Activated CD4-positive, alpha-beta T cell treated with anti-CD3 and anti-CD28 coated beads for 36 hours (primary cell): ENCODE data around the gene EXOSC2. TPM values are rescaled to one million over a fixed set of nuclear protein-coding genes. Genes with fewer than 3 reads are reported as not detected.
A peak's percentile ranks its signal among the peaks of the same experiment; 100 is the strongest.

Source experiments
- ATAC-seq: fragments of 200-7000 bp; cut with Tn5 transposase; one replicate; pipeline ENCODE4 v1.10.0; 2021; ENCODE audit warnings: mild to moderate bottlenecking, moderate library complexity
- CTCF ChIA-PET: fragments of 350-600 bp; sonication (Branson Sonifier 250); formaldehyde crosslinking; loops from one replicate; lab custom pipeline; 2021; ENCODE audit warnings: antibody characterized with exemption; lab: Charles Lee
- POLR2A ChIA-PET: fragments of 350-600 bp; sonication (Branson Sonifier 250); formaldehyde crosslinking; loops from one replicate; lab custom pipeline; 2021; ENCODE audit warnings: antibody characterized with exemption, inconsistent platforms; lab: Charles Lee
- DNase-seq: peaks from one replicate; pipeline ENCODE4 v3.0.0-alpha.2; 2020
- H3K27ac Mint-ChIP-seq: one replicate; pipeline ENCODE4 v1.8.0; 2021; ENCODE audit warnings: mixed read lengths
- H3K27me3 Mint-ChIP-seq: one replicate; pipeline ENCODE4 v1.8.0; 2021; ENCODE audit warnings: mixed read lengths
- H3K36me3 Mint-ChIP-seq: one replicate; pipeline ENCODE4 v1.8.0; 2021; ENCODE audit warnings: low read depth, mixed read lengths
- H3K4me1 Mint-ChIP-seq: one replicate; pipeline ENCODE4 v1.8.0; 2021; ENCODE audit warnings: mixed read lengths
- H3K4me3 Mint-ChIP-seq: one replicate; pipeline ENCODE4 v1.8.0; 2021; ENCODE audit warnings: mild to moderate bottlenecking, moderate library complexity, mixed read lengths
- H3K9me3 Mint-ChIP-seq: one replicate; pipeline ENCODE4 v1.8.0; 2021; ENCODE audit warnings: low read depth, mixed read lengths
- intact Hi-C, 2 experiments: fragments of 100-400 bp; cut with DNase I in 1 of 2; cut with micrococcal nuclease in 1 of 2; formaldehyde crosslinking; loops; one replicate each; pipeline versions ENCODE4 v1.14.2 to v1.15.1; 2022 to 2024; cut with DNase I, micrococcal nuclease
- total RNA-seq, 2 experiments: library from RNA; stranded (reverse); gene quantifications; one replicate each; pipeline ENCODE4 v1.2.3, GENCODE V29; 2021

EXOSC2 gene
- total RNA-seq, 2 experiments from 2014 or later = 67.9 to 86.0 TPM

DNA sequence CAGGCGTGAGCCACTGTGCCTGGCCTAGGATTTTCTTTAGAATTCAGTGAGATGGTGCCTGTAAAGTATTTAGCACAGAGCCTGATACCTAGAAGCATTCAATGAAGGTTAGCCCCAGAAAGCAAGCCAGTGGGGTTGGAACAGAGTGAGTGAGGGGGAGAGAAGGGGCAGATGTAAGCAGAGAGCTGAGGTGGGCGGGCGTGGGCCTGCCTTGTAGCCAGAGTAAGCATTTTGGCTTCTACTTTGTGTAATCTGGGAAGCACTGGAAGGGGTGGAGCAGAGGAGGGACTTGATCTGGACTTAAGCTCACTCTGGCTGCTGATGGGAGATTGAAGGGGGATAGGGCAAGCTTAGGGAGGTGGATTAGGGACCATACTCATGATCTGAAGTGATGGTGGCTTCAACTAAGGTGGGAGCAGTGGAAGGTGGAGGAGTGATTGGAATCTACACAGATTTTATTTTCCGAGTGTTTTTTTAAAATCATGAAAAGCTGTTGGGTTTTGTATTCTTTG, 2.6 kb downstream of the EXOSC2 start:
- POLR2A ChIA-PET = interaction anchor here (0.5 to 1.2 kb wide), 2 partner anchors 10 to 101 kb away, joined by 4 to 6 read pairs; no protein-coding TSS in a partner anchor
- no peak overlapping the region for H3K4me3 Mint-ChIP-seq

GRCh38 chr9:130696996-130697395, 3.4 kb downstream of the EXOSC2 start:
- peaks cover 66% of the 10 kb centered on the region for H3K36me3 Mint-ChIP-seq
- H3K4me3 Mint-ChIP-seq = no peak overlapping the region
- H3K9me3 Mint-ChIP-seq = no peaks in the 10 kb centered on the region
- intact Hi-C loops = no loop called here
- peak overlapping the region; percentile 27 for H3K27ac Mint-ChIP-seq
- POLR2A ChIA-PET = interaction anchor here (1.2 kb wide), 1 partner anchor 9 kb away, joined by 6 read pairs; no protein-coding TSS in a partner anchor
- ATAC-seq (no peak), DNase-seq (no peak)
- H3K27me3 Mint-ChIP-seq = no peaks in the 10 kb centered on the region
- CTCF ChIA-PET = no interaction called here
- H3K4me1 Mint-ChIP-seq = peaks cover 45% of the 10 kb centered on the region

More for the DNA sequence above, 2.6 kb downstream of the EXOSC2 start:
- intact Hi-C loops = no loop called here
- H3K27me3 Mint-ChIP-seq = no peaks in the 10 kb centered on the region
- CTCF ChIA-PET = interaction anchor here (0.6 to 0.7 kb wide), 2 partner anchors 10 to 444 kb away, joined by 3 to 4 read pairs; no protein-coding TSS in a partner anchor
- H3K36me3 Mint-ChIP-seq = peaks cover 58% of the 10 kb centered on the region
- DNase-seq (no peak), ATAC-seq (no peak)
- no peak overlapping the region for H3K27ac Mint-ChIP-seq
- H3K4me1 Mint-ChIP-seq = peaks cover 45% of the 10 kb centered on the region
- no peaks in the 10 kb centered on the region for H3K9me3 Mint-ChIP-seq

DNA sequence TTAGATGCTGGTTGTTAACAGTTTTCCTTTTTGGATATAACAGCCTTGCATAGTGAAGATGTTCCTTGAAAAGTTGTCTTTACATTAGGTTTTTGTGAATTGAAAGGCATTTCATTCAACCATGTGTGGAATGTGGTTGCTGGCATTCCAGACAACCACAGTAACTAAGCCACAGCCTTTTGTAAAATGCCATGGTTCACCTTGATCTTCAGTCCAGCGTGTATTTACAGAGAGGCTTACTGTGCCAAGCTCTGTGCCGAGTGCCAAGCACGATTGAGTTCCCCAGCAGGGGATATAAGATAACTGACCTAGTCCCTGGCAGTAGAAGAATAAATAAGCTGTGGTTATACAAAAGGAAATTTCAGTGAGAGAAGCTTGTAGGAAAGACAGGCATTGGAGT, 4.9 kb downstream of the EXOSC2 start:
- ChIA-PET CTCF (interaction anchor here (0.8 to 1.5 kb wide), 3 partner anchors 9 to 165 kb away, joined by 4 to 5 read pairs (median 4); no protein-coding TSS in a partner anchor), POLR2A (interaction anchor here (0.5 to 1.0 kb wide), 2 partner anchors 9 to 19 kb away, joined by 3 to 4 read pairs; no protein-coding TSS in a partner anchor)
- no peak for ATAC-seq

GRCh38 chr9:130699047-130699446, 5.5 kb downstream of the EXOSC2 start:
- H3K27ac Mint-ChIP-seq = peak overlapping the region; percentile 17
- POLR2A ChIA-PET = interaction anchor here (0.5 to 0.6 kb wide), 2 partner anchors 13 to 18 kb away, joined by 4 to 7 read pairs; no protein-coding TSS in a partner anchor

More for the DNA sequence above, 4.9 kb downstream of the EXOSC2 start:
- H3K36me3 Mint-ChIP-seq = peaks cover 80% of the 10 kb centered on the region
- H3K27me3 Mint-ChIP-seq = no peaks in the 10 kb centered on the region
- H3K4me3 Mint-ChIP-seq = no peak overlapping the region
- no peaks in the 10 kb centered on the region for H3K9me3 Mint-ChIP-seq
- no peak for DNase-seq
- no peak overlapping the region for H3K27ac Mint-ChIP-seq
- peaks cover 40% of the 10 kb centered on the region for H3K4me1 Mint-ChIP-seq
- intact Hi-C loops = no loop called here

GRCh38 chr9:130701059-130702022, 7.8 kb downstream of the EXOSC2 start:
- intact Hi-C loops = no loop called here

More at GRCh38 chr9:130699047-130699446, 5.5 kb downstream of the EXOSC2 start:
- Mint-ChIP-seq H3K36me3 (peaks cover 82% of the 10 kb centered on the region), H3K27me3 (no peaks in the 10 kb centered on the region), H3K9me3 (no peaks in the 10 kb centered on the region), H3K4me1 (peaks cover 40% of the 10 kb centered on the region), H3K4me3 (no peak overlapping the region)
- DNase-seq (no peak), ATAC-seq (no peak)
- CTCF ChIA-PET = interaction anchor here (0.6 to 1.5 kb wide), 8 partner anchors 8 to 164 kb away, joined by 3 to 5 read pairs (median 4); no protein-coding TSS in a partner anchor
- intact Hi-C loops = no loop called here

DNA sequence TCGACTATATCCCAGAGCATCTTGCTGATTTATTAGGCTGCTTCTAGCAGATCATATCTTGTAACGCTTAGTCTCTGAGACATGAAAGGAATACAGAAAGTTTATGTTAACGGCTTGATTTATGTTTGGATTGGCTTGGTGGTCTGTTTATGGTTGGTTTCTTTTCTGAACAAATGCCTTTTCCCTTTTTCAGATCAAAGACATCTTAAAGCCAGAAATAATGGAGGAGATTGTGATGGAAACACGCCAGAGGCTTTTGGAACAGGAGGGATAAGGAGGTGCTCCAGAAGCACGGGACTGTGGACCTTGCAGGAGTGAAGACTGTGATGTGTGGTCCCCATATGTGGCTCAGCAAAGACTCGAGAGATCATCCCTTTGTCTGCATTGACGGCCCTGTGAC, 9.9 kb downstream of the EXOSC2 start:
- ChIA-PET POLR2A (interaction anchor here (0.9 to 2.6 kb wide), 2 partner anchors 10 kb away, joined by 3 to 9 read pairs; partner anchors contain the start of gene EXOSC2), CTCF (interaction anchor here (1.4 to 7.7 kb wide), 3 partner anchors 10 to 161 kb away, joined by 4 to 60 read pairs (median 15); partner anchors contain the start of gene EXOSC2)
- Mint-ChIP-seq H3K36me3 (peaks cover 53% of the 10 kb centered on the region), H3K9me3 (no peaks in the 10 kb centered on the region), H3K27me3 (no peaks in the 10 kb centered on the region), H3K4me1 (peaks cover 9% of the 10 kb centered on the region), H3K4me3 (no peak overlapping the region), H3K27ac (no peak overlapping the region)
- DNase-seq = no peak
- ATAC-seq = no peak
- intact Hi-C loops = no loop called here

More at GRCh38 chr9:130701059-130702022, 7.8 kb downstream of the EXOSC2 start:
- Mint-ChIP-seq H3K27me3 (no peaks in the 10 kb centered on the region), H3K36me3 (peaks cover 73% of the 10 kb centered on the region), H3K9me3 (no peaks in the 10 kb centered on the region), H3K4me3 (no peak overlapping the region), H3K4me1 (peaks cover 22% of the 10 kb centered on the region), H3K27ac (no peak overlapping the region)
- ChIA-PET POLR2A (interaction anchor here (0.8 to 2.6 kb wide), 3 partner anchors 8 to 43 kb away, joined by 3 to 9 read pairs (median 3); partner anchors contain the start of gene EXOSC2), CTCF (interaction anchor here (0.6 to 3.0 kb wide), 39 partner anchors 8 to 1982 kb away, joined by 3 to 17 read pairs (median 4); partner anchors contain the start of gene EXOSC2)
- ATAC-seq (peak; percentile 93), DNase-seq (peak; percentile 87)

DNA sequence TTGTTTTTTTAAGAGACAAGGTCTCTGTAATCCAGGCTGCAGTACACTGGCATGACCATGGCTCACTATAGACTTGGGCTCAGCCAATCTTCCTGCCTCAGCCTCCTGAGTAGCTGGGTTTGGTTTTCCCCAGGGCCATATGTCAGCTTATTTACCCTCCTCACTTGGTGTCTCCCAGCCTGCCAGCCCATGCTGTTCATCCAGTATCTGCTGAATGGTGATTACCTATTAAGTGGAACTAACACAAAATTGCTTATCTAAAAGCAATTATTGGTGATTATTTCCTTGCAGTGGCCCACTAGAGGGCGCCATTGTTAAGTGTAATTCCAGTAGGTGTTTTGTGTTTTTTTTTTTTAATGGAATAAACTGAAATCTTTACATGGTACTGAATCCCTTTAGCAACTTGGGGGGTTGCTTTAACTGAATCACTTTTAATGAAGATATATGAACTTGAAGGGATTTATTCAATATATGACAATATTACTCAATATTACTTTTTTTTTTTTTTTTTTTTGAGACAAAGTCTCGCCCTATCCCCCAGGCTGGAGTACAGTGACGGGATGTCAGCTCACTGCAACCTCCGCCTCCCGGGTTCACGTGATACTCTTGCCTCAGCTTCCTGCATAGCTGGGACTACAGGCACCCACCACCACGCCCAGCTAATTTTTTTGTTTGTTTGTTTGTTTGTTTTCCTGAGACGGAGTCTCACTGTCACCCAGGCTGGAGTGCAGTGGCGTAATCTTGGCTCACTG, 13.8 kb downstream of the EXOSC2 start:
- peaks cover 24% of the 10 kb centered on the region for H3K36me3 Mint-ChIP-seq
- DNase-seq (peak; percentile 82), ATAC-seq (peak; percentile 33)
- H3K4me3 Mint-ChIP-seq = no peak overlapping the region
- intact Hi-C loops = loop anchor here (1.0 kb wide), 3 partner anchors 156 to 339 kb away; no protein-coding TSS in a partner anchor
- no peaks in the 10 kb centered on the region for H3K27me3 Mint-ChIP-seq
- CTCF ChIA-PET = interaction anchor here (0.5 to 7.7 kb wide), 14 partner anchors 8 to 1558 kb away, joined by 3 to 60 read pairs (median 4); partner anchors contain the start of gene EXOSC2
- H3K9me3 Mint-ChIP-seq = no peaks in the 10 kb centered on the region
- no peak overlapping the region for H3K27ac Mint-ChIP-seq
- POLR2A ChIA-PET = interaction anchor here (0.6 to 0.9 kb wide), 3 partner anchors 9 to 170 kb away, joined by 3 to 5 read pairs (median 3); no protein-coding TSS in a partner anchor
- H3K4me1 Mint-ChIP-seq = peaks cover 5% of the 10 kb centered on the region

- no peaks in the 10 kb centered on the region for H3K36me3 Mint-ChIP-seq
- H3K4me1 Mint-ChIP-seq = peaks cover 27% of the 10 kb centered on the region
- CTCF ChIA-PET = interaction anchor here (1.2 to 7.7 kb wide), 4 partner anchors 10 to 154 kb away, joined by 3 to 60 read pairs (median 10); no protein-coding TSS in a partner anchor
- no peak overlapping the region for H3K4me3 Mint-ChIP-seq
- POLR2A ChIA-PET = interaction anchor here (0.7 kb wide), 1 partner anchor 133 kb away, joined by 3 read pairs; no protein-coding TSS in a partner anchor
- DNase-seq (no peak), ATAC-seq (no peak)
- intact Hi-C loops = loop anchor here (5.0 to 10.0 kb wide), 2 partner anchors 56 to 564 kb away; partner anchors contain the start of gene FAM78A (in 1 of the 2)
- H3K27me3 Mint-ChIP-seq = no peaks in the 10 kb centered on the region
- no peak overlapping the region for H3K27ac Mint-ChIP-seq
- H3K9me3 Mint-ChIP-seq = no peaks in the 10 kb centered on the region
Measured at GRCh38 chr9:130710822-130711352, 17.3 kb downstream of the EXOSC2 start.

GRCh38 chr9:130711469-130711868, 17.9 kb downstream of the EXOSC2 start:
- Mint-ChIP-seq H3K4me1 (peaks cover 29% of the 10 kb centered on the region), H3K9me3 (no peaks in the 10 kb centered on the region), H3K4me3 (no peak overlapping the region), H3K36me3 (no peaks in the 10 kb centered on the region), H3K27ac (no peak overlapping the region), H3K27me3 (no peaks in the 10 kb centered on the region)
- no peak for DNase-seq
- ChIA-PET CTCF (interaction anchor here (1.3 to 3.1 kb wide), 2 partner anchors 10 to 29 kb away, joined by 3 to 17 read pairs; no protein-coding TSS in a partner anchor), POLR2A (interaction anchor here (0.7 kb wide), 1 partner anchor 132 kb away, joined by 3 read pairs; no protein-coding TSS in a partner anchor)
- intact Hi-C loops = loop anchor here (5.0 to 10.0 kb wide), 2 partner anchors 56 to 563 kb away; partner anchors contain the start of gene FAM78A (in 1 of the 2)
- ATAC-seq = no peak
